HepG2 (cell line): Measurements from ENCODE around the gene MAN1B1. TPM values are rescaled to one million over a fixed set of nuclear protein-coding genes. Genes with fewer than 3 reads are reported as not detected.
A peak's percentile ranks its signal among the peaks of the same experiment; 100 is the strongest.

Experiments used
- ATF1 ChIP-seq: IDR thresholded peaks from 2 replicates; pipeline ENCODE4 v1.6.1; 2016; ENCODE audit warnings: mild to moderate bottlenecking, control low read depth
- CREBL2 ChIP-seq: sonication (generic); formaldehyde crosslinking; IDR thresholded peaks from 2 replicates; pipeline ENCODE4 v1.8.1; 2023; ENCODE audit warnings: missing genetic modification reagents, mild to moderate bottlenecking, borderline replicate concordance
- FOXJ3 ChIP-seq: sonication (generic); formaldehyde crosslinking; IDR thresholded peaks from 2 replicates; pipeline ENCODE4 v1.4.0; 2020; ENCODE audit warnings: missing genetic modification reagents, mild to moderate bottlenecking, borderline replicate concordance
- KDM4B ChIP-seq: sonication (generic); formaldehyde crosslinking; IDR thresholded peaks from 2 replicates; pipeline ENCODE4 v1.4.0; 2020; ENCODE audit warnings: missing genetic modification reagents
- KDM5B ChIP-seq: sonication (generic); formaldehyde crosslinking; IDR thresholded peaks from 2 replicates; pipeline ENCODE4 v1.4.0; 2020; ENCODE audit warnings: missing genetic modification reagents, mild to moderate bottlenecking, borderline replicate concordance
- KLF11 ChIP-seq: IDR thresholded peaks from 2 replicates; pipeline ENCODE4 v1.6.1; 2016; ENCODE audit warnings: missing compliant biosample characterization
- MBNL3 ChIP-seq: fragments of 250-450 bp; sonication (Bioruptor Pico); conservative IDR thresholded peaks from 2 replicates; pipeline ENCODE4 v1.8.0; 2022; ENCODE audit warnings: mild to moderate bottlenecking, inconsistent platforms
- NFIB ChIP-seq: sonication (generic); formaldehyde crosslinking; IDR thresholded peaks from 2 replicates; pipeline ENCODE4 v1.9.0; 2021; ENCODE audit warnings: missing genetic modification reagents, mild to moderate bottlenecking, borderline replicate concordance
- NONO ChIP-seq, 2 experiments: fragments of 450-650 bp in 1 of 2; sonication (generic) in 1 of 2; formaldehyde crosslinking in 1 of 2; IDR thresholded peaks in 1 of 2; conservative IDR thresholded peaks in 1 of 2; 2 replicates each; pipeline versions ENCODE4 v1.6.1 to v1.8.0; 2017 to 2022; ENCODE audit warnings: mild to moderate bottlenecking in 1 of 2, missing genetic modification reagents in 1 of 2, moderate library complexity in 1 of 2
- POLR2AphosphoS2 ChIP-seq: IDR thresholded peaks from 2 replicates; pipeline ENCODE4 v1.6.1; 2011; ENCODE audit warnings: low read depth, low read length, improper control_type of control experiment
- STAT6 ChIP-seq: sonication (generic); formaldehyde crosslinking; IDR thresholded peaks from 2 replicates; pipeline ENCODE4 v1.4.0; 2020; ENCODE audit warnings: missing genetic modification reagents, mild to moderate bottlenecking, borderline replicate concordance
- TEF ChIP-seq: sonication (generic); formaldehyde crosslinking; IDR thresholded peaks from 2 replicates; pipeline ENCODE4 v1.5.0; 2020; ENCODE audit warnings: missing genetic modification reagents
- ZNF280B ChIP-seq: sonication (generic); formaldehyde crosslinking; IDR thresholded peaks from 2 replicates; pipeline ENCODE4 v1.5.0; 2020; ENCODE audit warnings: missing genetic modification reagents, mild to moderate bottlenecking, borderline replicate concordance
- ZNF484 ChIP-seq: sonication (generic); formaldehyde crosslinking; IDR thresholded peaks from 2 replicates; pipeline ENCODE4 v1.5.1; 2020; ENCODE audit warnings: mild to moderate bottlenecking, low read depth, missing genetic modification reagents, borderline replicate concordance
- ZNF614 ChIP-seq: IDR thresholded peaks from 2 replicates; pipeline ENCODE4 v1.6.1; 2018; ENCODE audit warnings: missing biosample characterization, missing genetic modification reagents, inconsistent platforms, borderline replicate concordance
- ZNF639 ChIP-seq: conservative IDR thresholded peaks from 2 replicates; pipeline ENCODE4 v1.6.1; 2018; ENCODE audit warnings: missing genetic modification reagents
- ZNF709 ChIP-seq: sonication (generic); formaldehyde crosslinking; IDR thresholded peaks from 2 replicates; pipeline ENCODE4 v1.5.0; 2020; ENCODE audit warnings: mild to moderate bottlenecking, missing genetic modification reagents
- ZNF776 ChIP-seq: sonication (generic); formaldehyde crosslinking; IDR thresholded peaks from 2 replicates; pipeline ENCODE4 v1.4.0; 2020; ENCODE audit warnings: mild to moderate bottlenecking, missing genetic modification reagents
- ZNF800 ChIP-seq: sonication (generic); formaldehyde crosslinking; IDR thresholded peaks from 2 replicates; pipeline ENCODE4 v1.4.0; 2020; ENCODE audit warnings: missing genetic modification reagents
- polyA plus RNA-seq, 8 experiments: library from polyadenylated mRNA; depleted of rRNA in 3 of 8; stranded (reverse) in 7 of 8; unstranded in 1 of 8; fragments of >200 nt; fragmentation: Illumina TruSeq in 4 of 8; extraction: Trizol in 4 of 8; gene quantifications; 2 replicates each; pipeline versions ENCODE4 v1.2.1 to v1.2.3, GENCODE V29; 2011 to 2016; ENCODE audit warnings: low read depth in 4 of 8, missing spikeins in 1 of 8, mixed read lengths in 1 of 8; ENCODE audit not compliant: insufficient read depth in 1 of 8
- total RNA-seq, 5 experiments: library from RNA; depleted of rRNA; stranded (reverse); fragments of >200 nt; fragmentation: Illumina TruSeq; extraction: Trizol; gene quantifications; 2 replicates each; pipeline ENCODE4 v1.2.3, GENCODE V29; 2016; ENCODE audit warnings: low read depth in 1 of 5

MAN1B1 gene
- total and polyA plus RNA-seq, 2 of the 13 experiments (the other 11 are each of a cell fraction or from before 2014, with no cell fraction given), result 48.9 to 59.5 TPM

- no peak for TF ChIP-seq CREBL2 (CRISPR knock-in tag)
- TF ChIP-seq STAT6 (CRISPR knock-in tag), result no peak
- TF ChIP-seq ZNF800 (CRISPR knock-in tag), result no peak
- TF ChIP-seq ATF1 (CRISPR knock-in tag), result no peak
- no peak for TF ChIP-seq ZNF280B (CRISPR knock-in tag)
- TF ChIP-seq ZNF484 (CRISPR knock-in tag), result no peak
- TF ChIP-seq MBNL3 (CRISPR knock-in tag), result no peak
- TF ChIP-seq POLR2AphosphoS2, result no peak
- no peak for TF ChIP-seq ZNF709 (CRISPR knock-in tag)
- TF ChIP-seq NFIB (CRISPR knock-in tag), result no peak
- TF ChIP-seq KDM5B (CRISPR knock-in tag), result 0 out of 2 replicates have a peak, but pooled peaks have one; percentile 27
- TF ChIP-seq TEF (CRISPR knock-in tag), result no peak
- 0 out of 2 replicates have a peak, but pooled peaks have one; percentile 23 for TF ChIP-seq ZNF776 (CRISPR knock-in tag)
- TF ChIP-seq FOXJ3 (CRISPR knock-in tag), result no peak
- TF ChIP-seq ZNF639 (CRISPR knock-in tag), result no peak
- TF ChIP-seq KDM4B, result no peak
- TF ChIP-seq ZNF614, result no peak
- no peak for TF ChIP-seq NONO (IDR thresholded peaks at IDR 0.05)
- no peak for TF ChIP-seq NONO (CRISPR knock-in tag; conservative IDR thresholded peaks at IDR 0.05)
- TF ChIP-seq KLF11 (CRISPR knock-in tag), result no peak
These were observed 29.9 kb upstream of the MAN1B1 start (continued) for GRCh38 chr9:137056739-137057415.
